Suprapubic skin (tissue), 4 donors: Measurements from ENCODE around the gene EXOC3L4. TPM values are rescaled to one million over a fixed set of nuclear protein-coding genes. Genes with fewer than 3 reads are reported as not detected.
A peak's percentile ranks its signal among the peaks of the same experiment; 100 is the strongest.

Experiments
- DNase-seq, 2 donors: peaks; one replicate each; pipeline ENCODE4 v3.0.0-alpha.2; 2019; ENCODE audit warnings: low spot score in 2 of 2
- H3K27ac ChIP-seq: fragments of 200-600 bp; sonication (generic); one replicate; pipeline ENCODE4 v1.5.1; 2019
- H3K27me3 ChIP-seq: fragments of 200-600 bp; sonication (generic); one replicate; pipeline ENCODE4 v1.5.1; 2019
- H3K36me3 ChIP-seq: fragments of 200-600 bp; sonication (generic); one replicate; pipeline ENCODE4 v1.5.1; 2019
- H3K4me1 ChIP-seq: fragments of 200-600 bp; sonication (generic); one replicate; pipeline ENCODE4 v1.5.1; 2019
- H3K4me3 ChIP-seq: fragments of 200-600 bp; sonication (generic); one replicate; pipeline ENCODE4 v1.5.1; 2019; ENCODE audit warnings: mild to moderate bottlenecking
- H3K9me3 ChIP-seq: fragments of 200-600 bp; sonication (generic); one replicate; pipeline ENCODE4 v1.5.1; 2019
- EP300 ChIP-seq: sonication (generic); formaldehyde crosslinking; IDR thresholded peaks from one replicate; pipeline ENCODE4 v1.6.1; 2017; ENCODE audit warnings: antibody characterized with exemption
- POLR2A ChIP-seq, 2 donors: fragments of 450-650 bp; IDR thresholded peaks; one replicate each; pipeline ENCODE4 v1.6.1; 2017; ENCODE audit warnings: antibody characterized with exemption in 2 of 2, mild to moderate bottlenecking in 2 of 2, moderate library complexity in 2 of 2
- POLR2AphosphoS5 ChIP-seq, 3 donors: sonication (generic); formaldehyde crosslinking; IDR thresholded peaks; one replicate each; pipeline ENCODE4 v1.6.1; 2017; ENCODE audit warnings: antibody characterized with exemption in 3 of 3
- WGBS: methylation state at CpG from one replicate; pipeline ENCODE4 v1.1.5; 2018; 5-methylcytosine and 5-hydroxymethylcytosine counted together
- total RNA-seq, 4 donors: library from RNA; depleted of rRNA; stranded (reverse); fragments of >200 nt; gene quantifications; one replicate each; pipeline ENCODE4 v1.1.0, GENCODE V29; 2016
- TF ChIP-seq, protein P1 (sequence below), 2 donors: fragments of 200-600 bp in 1 of 2; fragments of 450-650 bp in 1 of 2; sonication (generic) in 1 of 2; IDR thresholded peaks; one replicate each; pipeline ENCODE4 v1.5.1; 2016 to 2019; ENCODE audit warnings: antibody characterized with exemption in 2 of 2, mild to moderate bottlenecking in 1 of 2, moderate library complexity in 1 of 2

Gene EXOC3L4
- total RNA-seq, 4 donors from 2014 or later: 1.5 TPM; not detected in 3

DNA sequence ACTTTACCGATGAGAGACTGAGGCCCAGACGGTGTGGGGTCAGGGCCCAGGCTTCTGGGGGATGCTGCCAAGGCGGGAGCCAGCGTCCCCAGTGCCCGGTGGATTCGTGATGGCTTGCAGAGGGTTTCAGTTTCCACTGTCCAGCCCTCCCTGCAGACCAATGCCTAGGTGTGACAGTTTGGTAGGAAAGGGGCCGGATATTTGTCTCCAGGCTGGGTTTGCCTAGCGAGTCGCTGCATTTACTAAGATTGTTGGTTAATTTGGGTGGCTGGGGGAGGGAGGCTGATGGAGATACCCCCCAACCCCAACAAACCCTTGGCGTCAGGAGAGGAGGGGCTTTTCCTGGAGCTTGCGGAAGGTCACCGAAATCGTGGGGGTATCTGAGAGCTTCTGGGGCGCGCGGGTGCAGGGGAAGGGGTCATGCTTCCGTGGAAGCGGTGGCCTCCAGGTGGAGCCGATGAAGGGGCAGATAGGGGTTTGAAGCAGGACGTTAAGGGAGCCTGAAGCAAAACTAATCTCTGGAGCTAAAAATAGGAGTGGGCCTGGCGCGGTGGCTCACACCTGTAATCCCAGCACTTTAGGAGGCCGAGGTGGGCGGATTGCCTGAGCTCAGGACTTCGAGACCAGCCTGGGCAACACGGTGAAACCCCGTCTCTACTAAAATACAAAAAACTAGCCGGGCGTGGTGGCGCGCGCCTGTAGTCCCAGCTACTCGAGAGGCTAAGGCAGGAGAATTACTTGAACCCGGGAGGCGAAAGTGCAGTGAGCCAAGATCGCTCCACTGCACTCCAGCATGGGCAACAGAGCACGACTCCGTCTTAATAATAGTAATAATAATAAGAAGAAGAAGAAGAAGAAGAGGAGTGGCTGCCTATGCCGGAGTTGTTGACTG lies 36.1 kb upstream of the EXOC3L4 start:
- peak in 1 of 2 donors; percentile 78 for DNase-seq
- Histone ChIP-seq H3K4me3 (peak overlapping the region; percentile 81), H3K27me3 (no peaks in the 10 kb centered on the region), H3K36me3 (no peaks in the 10 kb centered on the region), H3K9me3 (no peaks in the 10 kb centered on the region), H3K27ac (peak overlapping the region; percentile 75), H3K4me1 (peaks cover 42% of the 10 kb centered on the region)
- TF ChIP-seq, protein P1, sequence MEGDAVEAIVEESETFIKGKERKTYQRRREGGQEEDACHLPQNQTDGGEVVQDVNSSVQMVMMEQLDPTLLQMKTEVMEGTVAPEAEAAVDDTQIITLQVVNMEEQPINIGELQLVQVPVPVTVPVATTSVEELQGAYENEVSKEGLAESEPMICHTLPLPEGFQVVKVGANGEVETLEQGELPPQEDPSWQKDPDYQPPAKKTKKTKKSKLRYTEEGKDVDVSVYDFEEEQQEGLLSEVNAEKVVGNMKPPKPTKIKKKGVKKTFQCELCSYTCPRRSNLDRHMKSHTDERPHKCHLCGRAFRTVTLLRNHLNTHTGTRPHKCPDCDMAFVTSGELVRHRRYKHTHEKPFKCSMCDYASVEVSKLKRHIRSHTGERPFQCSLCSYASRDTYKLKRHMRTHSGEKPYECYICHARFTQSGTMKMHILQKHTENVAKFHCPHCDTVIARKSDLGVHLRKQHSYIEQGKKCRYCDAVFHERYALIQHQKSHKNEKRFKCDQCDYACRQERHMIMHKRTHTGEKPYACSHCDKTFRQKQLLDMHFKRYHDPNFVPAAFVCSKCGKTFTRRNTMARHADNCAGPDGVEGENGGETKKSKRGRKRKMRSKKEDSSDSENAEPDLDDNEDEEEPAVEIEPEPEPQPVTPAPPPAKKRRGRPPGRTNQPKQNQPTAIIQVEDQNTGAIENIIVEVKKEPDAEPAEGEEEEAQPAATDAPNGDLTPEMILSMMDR (IDR thresholded peaks at IDR 0.05): no peak
- TF ChIP-seq EP300: no peak
- TF ChIP-seq POLR2AphosphoS5 (IDR thresholded peaks at IDR 0.05): no peak
- no peak for TF ChIP-seq POLR2A (IDR thresholded peaks at IDR 0.05)
- WGBS: 59% methylated on average over 30 of the region's 39 CpGs

DNA sequence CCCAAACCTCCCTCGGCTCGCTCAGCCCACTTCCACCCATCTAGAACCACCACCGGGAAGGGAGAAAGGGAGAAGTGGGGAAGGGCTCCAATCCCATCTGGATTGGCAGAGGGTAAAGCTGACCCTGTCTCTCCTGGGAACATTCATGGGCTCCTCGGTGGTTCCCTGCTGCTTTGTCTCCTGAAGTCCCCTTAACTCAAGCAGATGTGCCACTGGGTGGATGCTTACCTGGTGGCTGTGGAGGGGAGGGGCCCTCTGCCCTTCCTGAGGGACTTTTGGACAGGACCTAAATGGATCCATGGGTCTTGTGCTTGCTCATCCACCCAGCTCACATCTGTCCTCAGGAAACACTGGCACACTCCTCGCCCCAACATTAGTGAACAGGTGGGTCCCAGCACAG lies 35.0 kb upstream of the EXOC3L4 start:
- no peak overlapping the region for H3K27ac ChIP-seq
- H3K4me1 ChIP-seq: peaks cover 40% of the 10 kb centered on the region

GRCh38 chr14:103061482-103061976 lies 33.0 kb upstream of the EXOC3L4 start:
- Histone ChIP-seq H3K36me3 (no peaks in the 10 kb centered on the region), H3K9me3 (no peaks in the 10 kb centered on the region), H3K27me3 (no peaks in the 10 kb centered on the region), H3K27ac (no peak overlapping the region), H3K4me3 (no peak overlapping the region), H3K4me1 (peaks cover 22% of the 10 kb centered on the region)
- 69% methylated on average over 6 of the region's 6 CpGs for WGBS
- no peak for DNase-seq
- TF ChIP-seq POLR2A (IDR thresholded peaks at IDR 0.05) (no peak), POLR2AphosphoS5 (IDR thresholded peaks at IDR 0.05) (no peak), EP300 (no peak)
- TF ChIP-seq, protein P1 (IDR thresholded peaks at IDR 0.05): no peak

More for the DNA sequence above, 35.0 kb upstream of the EXOC3L4 start:
- no peaks in the 10 kb centered on the region for H3K9me3 ChIP-seq
- DNase-seq: no peak
- TF ChIP-seq, protein P1 (IDR thresholded peaks at IDR 0.05): no peak
- no peak for TF ChIP-seq POLR2AphosphoS5 (IDR thresholded peaks at IDR 0.05)
- no peak for TF ChIP-seq EP300
- no peak for TF ChIP-seq POLR2A (IDR thresholded peaks at IDR 0.05)
- no peaks in the 10 kb centered on the region for H3K27me3 ChIP-seq
- WGBS: 95% methylated on average over 4 of the region's 5 CpGs
- H3K4me3 ChIP-seq: no peak overlapping the region
- no peaks in the 10 kb centered on the region for H3K36me3 ChIP-seq

DNA sequence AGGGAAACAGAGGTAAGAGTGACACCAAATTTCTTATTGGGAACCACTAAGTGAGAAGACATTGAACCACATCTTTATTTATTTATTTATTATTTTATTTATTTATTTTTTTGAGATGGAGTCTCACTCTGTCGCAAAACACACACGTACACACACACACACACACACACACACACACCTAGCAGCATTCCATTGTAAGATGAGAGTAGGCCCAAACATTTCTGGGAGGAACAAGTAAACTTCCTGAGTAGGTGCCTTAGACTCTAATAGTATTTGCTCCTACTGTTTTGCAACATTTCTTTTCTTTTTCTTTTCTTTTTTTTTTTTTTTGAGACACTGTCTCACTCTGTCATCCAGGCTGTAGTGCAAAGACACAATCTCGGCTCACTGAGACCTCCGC lies 30.1 kb upstream of the EXOC3L4 start:
- Histone ChIP-seq H3K36me3 (no peaks in the 10 kb centered on the region), H3K4me3 (no peak overlapping the region), H3K9me3 (no peaks in the 10 kb centered on the region), H3K27ac (no peak overlapping the region), H3K4me1 (peaks cover 27% of the 10 kb centered on the region), H3K27me3 (no peaks in the 10 kb centered on the region)
- no peak for DNase-seq
- TF ChIP-seq EP300 (no peak), POLR2AphosphoS5 (IDR thresholded peaks at IDR 0.05) (no peak), POLR2A (IDR thresholded peaks at IDR 0.05) (no peak)
- TF ChIP-seq, protein P1 (IDR thresholded peaks at IDR 0.05): no peak
- WGBS: 86% methylated on average over 4 of the region's 4 CpGs

DNA sequence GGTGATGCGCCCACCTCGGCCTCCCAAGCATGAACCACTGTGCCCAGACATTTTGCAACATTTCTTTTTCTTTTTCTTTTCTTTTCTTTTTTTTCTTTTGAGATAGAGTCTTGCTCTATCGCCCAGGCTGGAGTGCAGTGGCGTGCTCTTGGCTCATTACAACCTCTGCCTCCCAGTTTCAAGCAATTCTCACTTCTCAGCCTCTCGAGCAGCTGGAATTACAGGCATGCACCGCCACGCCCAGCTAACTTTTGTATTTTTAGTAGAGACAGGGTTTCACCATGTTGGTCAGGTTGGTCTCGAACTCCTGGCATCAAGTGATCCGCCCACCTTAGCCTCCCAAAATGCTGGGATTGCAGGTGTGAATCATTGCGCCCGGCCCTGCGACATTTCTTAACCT lies 29.5 kb upstream of the EXOC3L4 start:
- H3K27me3 ChIP-seq: no peaks in the 10 kb centered on the region
- 90% methylated on average over 12 of the region's 12 CpGs for WGBS
- H3K36me3 ChIP-seq: no peaks in the 10 kb centered on the region
- no peak for DNase-seq
- no peak overlapping the region for H3K4me3 ChIP-seq
- H3K4me1 ChIP-seq: peaks cover 22% of the 10 kb centered on the region
- TF ChIP-seq, protein P1 (IDR thresholded peaks at IDR 0.05): no peak
- TF ChIP-seq EP300 (no peak), POLR2A (IDR thresholded peaks at IDR 0.05) (no peak), POLR2AphosphoS5 (IDR thresholded peaks at IDR 0.05) (no peak)
- H3K27ac ChIP-seq: no peak overlapping the region
- no peaks in the 10 kb centered on the region for H3K9me3 ChIP-seq
